GM12874 (cell line): ENCODE measurements around the gene PRKN.

Experiments used
- TF ChIP-seq, protein P1 (sequence below): IDR thresholded peaks from 2 replicates; pipeline ENCODE4 v1.5.1; 2011; ENCODE audit warnings: low read depth, mild to moderate bottlenecking, control low read depth, low read length, moderate library complexity; ENCODE audit not compliant: insufficient read depth

The PRKN gene

DNA sequence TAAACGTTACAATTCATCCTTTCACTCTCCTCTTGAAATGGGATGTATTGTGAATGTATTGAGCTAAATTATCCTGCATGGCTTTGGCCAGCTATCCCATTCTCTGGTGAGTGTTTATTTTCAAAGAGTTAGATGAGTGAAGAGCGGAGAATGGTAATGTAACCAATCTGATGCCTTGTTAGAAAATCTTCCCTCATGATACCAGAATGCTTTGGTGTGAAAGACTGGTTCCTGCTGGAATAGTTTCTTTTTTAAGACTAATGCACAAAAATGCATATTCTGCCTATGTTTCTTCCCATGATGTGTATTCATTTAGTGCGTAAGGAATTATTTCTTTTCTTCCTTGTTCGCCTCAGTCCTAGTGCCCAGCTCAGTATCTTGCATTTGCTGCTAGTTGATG is 506.7 kb downstream of the PRKN start:
- TF ChIP-seq, protein P1, sequence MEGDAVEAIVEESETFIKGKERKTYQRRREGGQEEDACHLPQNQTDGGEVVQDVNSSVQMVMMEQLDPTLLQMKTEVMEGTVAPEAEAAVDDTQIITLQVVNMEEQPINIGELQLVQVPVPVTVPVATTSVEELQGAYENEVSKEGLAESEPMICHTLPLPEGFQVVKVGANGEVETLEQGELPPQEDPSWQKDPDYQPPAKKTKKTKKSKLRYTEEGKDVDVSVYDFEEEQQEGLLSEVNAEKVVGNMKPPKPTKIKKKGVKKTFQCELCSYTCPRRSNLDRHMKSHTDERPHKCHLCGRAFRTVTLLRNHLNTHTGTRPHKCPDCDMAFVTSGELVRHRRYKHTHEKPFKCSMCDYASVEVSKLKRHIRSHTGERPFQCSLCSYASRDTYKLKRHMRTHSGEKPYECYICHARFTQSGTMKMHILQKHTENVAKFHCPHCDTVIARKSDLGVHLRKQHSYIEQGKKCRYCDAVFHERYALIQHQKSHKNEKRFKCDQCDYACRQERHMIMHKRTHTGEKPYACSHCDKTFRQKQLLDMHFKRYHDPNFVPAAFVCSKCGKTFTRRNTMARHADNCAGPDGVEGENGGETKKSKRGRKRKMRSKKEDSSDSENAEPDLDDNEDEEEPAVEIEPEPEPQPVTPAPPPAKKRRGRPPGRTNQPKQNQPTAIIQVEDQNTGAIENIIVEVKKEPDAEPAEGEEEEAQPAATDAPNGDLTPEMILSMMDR, result no peak

DNA sequence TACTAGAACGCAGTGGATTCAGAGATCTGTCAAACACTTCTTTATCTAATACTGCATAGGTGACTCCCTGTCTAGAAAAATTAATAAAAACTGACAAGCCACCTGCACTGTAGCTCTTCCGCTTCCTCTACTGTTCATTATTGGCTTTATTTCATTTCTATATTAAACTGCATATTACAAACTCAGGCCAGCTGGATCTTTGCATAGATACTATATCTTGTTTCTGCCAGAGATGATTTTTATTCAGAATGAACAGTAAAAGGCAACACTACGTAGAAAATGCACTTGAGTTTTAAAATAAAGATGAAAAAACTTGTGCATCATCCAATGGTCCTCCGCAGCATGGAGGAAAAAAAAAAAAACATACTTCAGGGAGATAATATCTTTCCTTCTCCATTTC is 508.3 kb downstream of the PRKN start:
- TF ChIP-seq, protein P1, result no peak

DNA sequence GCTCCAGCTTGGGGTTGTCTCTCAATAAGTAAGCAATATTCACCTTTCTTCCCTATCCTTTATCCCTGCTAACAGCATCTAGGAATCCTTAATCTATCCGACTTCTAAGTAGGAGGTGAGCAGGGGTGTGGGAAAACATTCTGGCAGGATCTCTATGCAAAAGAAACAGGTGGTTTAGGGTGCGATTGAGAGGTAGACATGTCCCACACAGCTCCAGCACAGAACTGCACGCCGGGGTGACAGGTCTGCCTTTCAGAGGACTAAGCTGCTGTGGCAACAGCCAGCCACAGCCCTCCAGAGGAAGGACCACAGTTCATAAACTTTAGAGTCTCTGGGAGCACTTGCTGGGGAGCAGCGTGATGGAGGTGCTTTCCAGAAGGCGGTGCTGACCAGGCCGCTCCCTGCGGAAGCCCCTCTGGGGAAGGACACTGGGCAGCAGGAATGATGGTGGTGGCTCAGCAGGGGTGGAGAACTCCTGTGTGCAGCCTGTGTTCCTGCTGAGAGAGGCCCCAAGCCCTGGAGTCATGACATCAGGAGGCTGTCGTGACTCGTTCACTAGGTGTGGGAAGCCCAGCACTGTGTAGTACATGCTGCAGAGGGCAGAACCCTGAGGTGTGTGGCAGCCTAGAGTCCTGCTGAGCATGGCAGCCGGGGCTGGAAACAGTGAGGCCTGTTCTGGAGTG is 509.6 kb downstream of the PRKN start:
- TF ChIP-seq, protein P1, result no peak

DNA sequence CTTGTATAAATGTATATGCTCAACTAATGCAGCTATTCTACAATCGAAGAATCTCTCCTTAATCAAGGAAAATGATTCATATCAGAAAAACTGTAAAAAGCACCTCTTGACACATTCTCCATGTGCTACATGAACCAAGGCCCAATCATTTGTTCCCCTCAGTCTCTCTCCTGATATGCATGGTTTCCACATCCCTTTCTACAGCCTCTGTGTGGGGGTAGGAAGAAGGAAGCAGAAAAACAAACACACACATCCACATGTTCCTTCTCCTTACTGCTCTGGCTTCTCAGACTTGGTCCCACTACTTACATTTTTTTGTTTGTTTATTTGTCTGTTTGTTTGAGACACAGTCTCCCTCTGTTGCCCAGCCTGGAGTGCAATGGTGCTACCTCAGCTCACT is 510.5 kb downstream of the PRKN start:
- TF ChIP-seq, protein P1, result no peak

DNA sequence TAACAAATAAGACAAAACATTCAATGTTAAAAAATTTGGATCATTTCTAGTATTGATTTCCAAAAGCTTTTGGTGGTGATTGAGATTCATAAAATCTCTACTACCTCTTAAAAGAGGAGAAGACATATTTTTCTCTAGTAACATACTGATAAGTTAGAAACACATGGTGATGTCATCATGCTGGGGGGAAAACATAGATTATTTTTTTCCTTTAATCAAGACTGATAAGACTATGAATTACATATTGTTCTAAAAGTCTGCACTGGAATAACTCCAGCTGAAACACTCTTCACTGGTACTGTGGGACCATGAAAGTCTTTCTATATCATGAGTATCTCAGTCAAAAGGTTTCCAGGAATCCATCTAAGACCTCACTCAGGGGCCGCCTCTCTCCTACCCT is 515.8 kb downstream of the PRKN start:
- TF ChIP-seq, protein P1, result no peak

DNA sequence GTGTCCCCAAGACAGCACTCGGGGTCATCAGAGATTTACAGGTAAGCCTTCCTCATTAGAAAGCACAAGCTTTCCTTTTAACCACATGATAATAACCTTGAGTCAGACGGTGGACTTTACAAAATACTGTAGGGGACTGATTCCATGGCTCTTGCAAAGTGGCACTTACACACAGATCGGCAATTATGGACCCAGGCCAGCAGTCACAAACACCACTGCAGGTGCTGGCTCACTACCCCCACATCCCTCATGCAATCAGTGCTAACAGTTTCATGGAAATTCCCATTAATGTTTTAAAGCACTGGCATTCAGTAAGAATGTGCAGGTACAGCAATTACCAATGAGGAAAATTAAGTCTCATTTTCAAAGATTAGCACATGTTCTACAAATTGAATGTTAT is 516.5 kb downstream of the PRKN start:
- TF ChIP-seq, protein P1, result no peak

DNA sequence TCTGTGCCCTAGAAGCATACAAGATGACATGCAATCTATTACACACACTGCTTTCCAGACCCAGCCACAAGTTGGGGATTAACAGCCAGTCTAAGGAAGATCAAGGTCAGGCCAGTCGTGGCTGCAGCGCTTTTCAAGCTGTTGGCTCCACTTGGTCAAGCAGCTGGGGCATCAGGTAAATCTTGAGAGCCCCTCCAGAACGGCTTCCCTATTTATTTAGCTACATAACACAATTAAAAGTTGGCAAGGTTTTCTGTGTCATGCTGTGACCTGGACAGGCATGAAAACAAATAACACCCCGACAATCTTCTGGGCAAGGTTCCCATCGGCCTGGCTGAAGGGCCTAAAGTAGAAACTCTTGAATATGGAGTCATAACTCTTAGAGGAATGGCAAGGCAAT is 524.3 kb downstream of the PRKN start:
- TF ChIP-seq, protein P1, result no peak
